Mammary epithelial cell (primary cell): ENCODE results near the gene GGT6.

ENCODE experiments used
- CTCF ChIP-seq, 2 donors: IDR thresholded peaks in 1 of 2; conservative IDR thresholded peaks in 1 of 2; 2 replicates each; pipeline ENCODE4 v1.5.1; 2011 to 2012; ENCODE audit warnings: inconsistent platforms in 2 of 2, low read length in 2 of 2, mild to moderate bottlenecking in 2 of 2, control low read depth in 1 of 2, low read depth in 1 of 2; ENCODE audit not compliant: insufficient read depth in 1 of 2; ENCODE audit errors: extremely low read depth in 1 of 2
- EZH2 ChIP-seq: IDR thresholded peaks from 2 replicates; pipeline ENCODE4 v1.6.1; 2012; ENCODE audit warnings: low read length, inconsistent platforms, borderline replicate concordance

- TF ChIP-seq CTCF (conservative IDR thresholded peaks at IDR 0.05 in 1 of 2, IDR thresholded peaks at IDR 0.05 in 1 of 2; ENCODE audit: extremely low read depth in 1 of 2, insufficient read depth in 1 of 2, low read depth in 1 of 2, low read length in 2 of 2), result no peak
- no peak for TF ChIP-seq EZH2
These were observed 25.9 kb downstream of the GGT6 start for GRCh38 chr17:4534515-4534914.
